ENCODE measurements around the gene MRPL1.

- TF ChIP-seq CTCF (IDR thresholded peaks at IDR 0.05 in 8 of 11, conservative IDR thresholded peaks at IDR 0.05 in 3 of 11) (no peak), POLR2A (IDR thresholded peaks at IDR 0.05) (no peak), POLR2AphosphoS5 (IDR thresholded peaks at IDR 0.05) (no peak)
Observed at GRCh38 chr4:77917075-77917474, 54.4 kb downstream of the MRPL1 start.
